ENCODE data around the gene MYOD1. TPM values are rescaled to one million over a fixed set of nuclear protein-coding genes. Genes with fewer than 3 reads are reported as not detected.
A peak's percentile ranks its signal among the peaks of the same experiment; 100 is the strongest.

Gene MYOD1
- total and polyA plus RNA-seq, 8 donors, result not detected

- no peaks in the 10 kb centered on the region for H3K36me3 ChIP-seq
- ATAC-seq (no peak), DNase-seq (no peak)
- H3K27me3 ChIP-seq, result peaks cover 0 to 17% of the 10 kb centered on the region in 2 donors
- TF ChIP-seq CTCF (IDR thresholded peaks at IDR 0.05), result no peak
- intact Hi-C loops (cut with DNase I), result no loop called here
- H3K9me3 ChIP-seq, result peaks cover 0 to 4% of the 10 kb centered on the region in 2 donors
- no peak overlapping the region for H3K27ac ChIP-seq
- no peaks in the 10 kb centered on the region for H3K4me1 ChIP-seq
- H3K4me3 ChIP-seq, result no peak overlapping the region
Measured at GRCh38 chr11:17755891-17756290, 36.5 kb downstream of the MYOD1 start.

GRCh38 chr11:17760102-17761029 lies 41.0 kb downstream of the MYOD1 start:
- peak; percentile 85 for ATAC-seq

GRCh38 chr11:17762309-17762974 lies 43.1 kb downstream of the MYOD1 start:
- ATAC-seq (no peak), DNase-seq (peak in 1 of 4 donors; percentile 31)
- Histone ChIP-seq H3K27me3 (no peaks in the 10 kb centered on the region), H3K4me1 (no peaks in the 10 kb centered on the region), H3K36me3 (no peaks in the 10 kb centered on the region), H3K4me3 (no peak overlapping the region), H3K27ac (no peak overlapping the region), H3K9me3 (peaks cover 0 to 4% of the 10 kb centered on the region in 2 donors)
- intact Hi-C loops (cut with DNase I), result loop anchor here in 1 of 2 donors (10.0 kb wide), 1 partner anchor 212 kb away; no protein-coding TSS in a partner anchor
- no peak for TF ChIP-seq CTCF (IDR thresholded peaks at IDR 0.05)

More at GRCh38 chr11:17760102-17761029, 41.0 kb downstream of the MYOD1 start:
- H3K4me1 ChIP-seq, result no peaks in the 10 kb centered on the region
- TF ChIP-seq CTCF (IDR thresholded peaks at IDR 0.05), result peak; percentile 23 to 33
- DNase-seq, result peak in 2 of 4 donors; percentile 28 to 46
- no peaks in the 10 kb centered on the region for H3K36me3 ChIP-seq
- no peak overlapping the region for H3K4me3 ChIP-seq
- H3K27ac ChIP-seq, result no peak overlapping the region
- H3K27me3 ChIP-seq, result no peaks in the 10 kb centered on the region
- intact Hi-C loops (cut with DNase I), result loop anchor here in 1 of 2 donors (10.0 kb wide), 1 partner anchor 214 kb away; no protein-coding TSS in a partner anchor
- H3K9me3 ChIP-seq, result peaks cover 0 to 4% of the 10 kb centered on the region in 2 donors

DNA sequence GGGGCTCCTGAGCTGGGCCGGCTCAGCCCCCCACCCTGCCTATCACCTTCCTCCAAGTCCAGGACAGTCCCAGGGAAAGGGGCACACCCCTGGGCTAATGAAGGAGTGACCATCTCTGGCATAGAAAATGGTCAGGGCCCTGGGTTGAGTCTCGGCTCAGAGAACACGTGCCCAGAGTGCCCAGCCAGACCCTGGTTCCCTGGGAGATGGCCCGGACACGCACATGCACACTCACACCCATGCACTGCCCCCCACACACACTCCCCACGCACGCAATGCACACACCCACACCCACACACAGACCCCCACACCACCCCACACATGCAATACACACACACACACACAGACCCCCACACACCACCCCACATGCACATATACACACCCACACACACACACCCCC lies 43.9 kb downstream of the MYOD1 start:
- ATAC-seq (no peak), DNase-seq (peak in 1 of 4 donors; percentile 41)
- no peak overlapping the region for H3K27ac ChIP-seq
- TF ChIP-seq CTCF (IDR thresholded peaks at IDR 0.05), result no peak
- no peaks in the 10 kb centered on the region for H3K4me1 ChIP-seq
- H3K4me3 ChIP-seq, result no peak overlapping the region
- H3K27me3 ChIP-seq, result no peaks in the 10 kb centered on the region
- peaks cover 0 to 4% of the 10 kb centered on the region in 2 donors for H3K9me3 ChIP-seq
- H3K36me3 ChIP-seq, result no peaks in the 10 kb centered on the region
- intact Hi-C loops (cut with DNase I), result loop anchor here in 1 of 2 donors (10.0 kb wide), 1 partner anchor 212 kb away; no protein-coding TSS in a partner anchor

DNA sequence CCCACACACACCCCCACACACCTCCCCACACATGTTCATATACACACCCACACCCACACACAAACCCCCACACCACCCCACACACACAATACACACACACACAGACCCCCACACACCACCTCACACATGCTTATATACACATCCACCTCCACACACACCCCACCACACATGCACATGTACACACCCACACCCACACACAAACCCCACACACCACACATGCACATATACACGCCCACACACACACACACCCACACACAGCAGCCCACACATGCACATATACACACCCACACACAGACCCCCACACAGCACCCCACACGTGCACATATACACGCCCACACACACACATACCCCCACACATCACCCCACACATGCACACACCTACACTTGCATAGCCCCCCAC lies 44.3 kb downstream of the MYOD1 start:
- no peak for TF ChIP-seq CTCF (IDR thresholded peaks at IDR 0.05)
- Histone ChIP-seq H3K36me3 (no peaks in the 10 kb centered on the region), H3K27me3 (no peaks in the 10 kb centered on the region), H3K4me3 (no peak overlapping the region), H3K27ac (no peak overlapping the region), H3K9me3 (peaks cover 0 to 1% of the 10 kb centered on the region in 2 donors), H3K4me1 (no peaks in the 10 kb centered on the region)
- intact Hi-C loops (cut with DNase I), result loop anchor here in 1 of 2 donors (10.0 kb wide), 1 partner anchor 211 kb away; no protein-coding TSS in a partner anchor
- DNase-seq (no peak), ATAC-seq (no peak)

Data from left lung (tissue), 10 donors.